GM21717 (cell line): ENCODE data around the gene GSG1L.

Source experiments
- ATAC-seq: cut with Tn5 transposase; IDR thresholded peaks from one replicate; pipeline ENCODE4 v1.9.1; 2021; ENCODE audit warnings: mild to moderate bottlenecking, moderate library complexity; ENCODE audit not compliant: unreplicated experiment

Gene GSG1L

DNA sequence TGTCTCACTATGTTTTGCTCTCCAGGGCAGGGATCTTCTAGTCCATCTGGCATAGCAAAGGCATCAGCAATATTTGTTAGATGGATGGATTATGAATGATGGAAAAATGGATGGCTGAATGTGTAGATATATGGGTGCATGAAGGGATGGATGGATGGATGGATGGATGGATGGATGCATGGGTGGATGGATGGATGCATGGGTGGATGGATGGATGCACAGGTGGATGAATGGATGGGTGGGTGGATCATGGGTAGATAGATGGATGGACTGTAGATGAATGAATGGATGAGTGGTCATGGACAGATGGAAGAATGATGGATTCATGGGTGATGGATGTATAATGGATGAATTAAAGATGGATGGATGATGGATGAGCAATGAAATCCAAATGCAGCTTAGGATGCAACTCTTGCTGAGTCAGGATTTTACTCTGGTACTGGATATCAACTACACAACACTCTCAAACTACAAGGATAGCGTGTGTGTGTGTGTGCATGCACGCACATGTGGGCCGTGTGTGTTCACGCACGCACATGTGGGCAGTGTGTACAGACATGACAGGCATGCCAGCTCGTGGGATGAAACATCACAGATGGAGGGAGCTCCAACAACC lies 34.0 kb downstream of the GSG1L start:
- no peak for ATAC-seq

GRCh38 chr16:28027055-28027454 lies 36.5 kb downstream of the GSG1L start:
- no peak for ATAC-seq

DNA sequence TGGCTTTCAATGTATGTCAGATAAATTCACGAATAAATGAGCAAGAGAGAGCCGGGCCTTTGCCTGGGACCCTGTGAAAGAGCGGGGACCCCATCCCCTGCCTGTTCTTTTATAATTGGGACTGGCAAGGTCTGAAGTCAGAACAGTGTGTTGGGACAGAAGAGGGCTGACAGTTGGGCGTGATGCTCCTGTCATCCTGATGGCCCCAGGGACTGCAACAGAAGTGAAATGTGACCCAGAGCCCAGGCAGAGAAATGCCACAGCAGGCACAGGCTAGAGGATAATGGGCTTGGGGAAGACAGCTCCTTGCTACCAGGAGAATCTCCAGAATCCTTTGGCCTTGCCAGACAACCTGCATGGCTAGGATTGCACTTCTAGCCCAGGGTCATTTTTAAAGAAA lies 37.9 kb downstream of the GSG1L start:
- ATAC-seq: no peak

GRCh38 chr16:28019218-28019617 lies 44.3 kb downstream of the GSG1L start:
- ATAC-seq: no peak

DNA sequence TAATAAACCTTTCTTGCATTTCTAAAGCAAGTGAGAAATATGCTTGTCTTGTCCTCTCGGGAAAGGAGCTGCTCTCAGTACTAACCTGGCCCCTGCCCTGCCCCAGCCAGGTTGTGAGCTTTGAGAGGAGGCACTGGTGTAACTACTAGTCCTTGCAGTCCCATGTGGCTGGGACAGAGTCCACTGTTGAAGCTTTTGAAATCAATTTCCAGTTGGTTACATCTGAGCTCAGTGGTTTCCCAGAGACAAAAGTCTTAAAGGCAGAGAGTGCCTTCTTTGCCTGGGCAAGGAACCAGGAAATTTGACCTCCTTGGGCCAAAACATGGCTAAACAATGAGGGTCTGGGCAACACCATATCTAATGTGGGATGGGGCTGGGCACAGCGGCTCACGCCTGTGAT lies 48.7 kb downstream of the GSG1L start:
- ATAC-seq: no peak

- ATAC-seq: no peak
Measured at GRCh38 chr16:28013878-28014277, 49.6 kb downstream of the GSG1L start.

DNA sequence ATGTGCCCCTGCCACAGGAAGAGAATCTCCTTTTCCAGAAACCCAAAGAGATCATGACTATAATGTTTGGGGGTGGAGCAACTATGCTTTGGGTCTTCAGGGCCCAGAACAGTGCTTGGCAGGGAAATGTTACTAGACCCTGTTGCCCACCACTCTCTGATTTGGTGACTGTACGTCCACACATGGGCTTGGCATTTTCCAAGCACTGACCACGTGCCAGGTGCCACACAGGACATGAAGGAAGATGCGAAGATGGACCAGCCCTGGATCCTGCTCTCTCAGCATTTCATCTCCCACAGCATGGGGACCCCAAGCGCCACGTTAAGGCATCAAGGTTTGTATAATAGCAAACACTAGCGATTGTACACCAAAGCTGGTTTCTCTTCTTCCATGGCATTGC lies 50.1 kb downstream of the GSG1L start:
- no peak for ATAC-seq

GRCh38 chr16:28011971-28012445 lies 51.5 kb downstream of the GSG1L start:
- ATAC-seq: no peak

GRCh38 chr16:28011223-28011622 lies 52.3 kb downstream of the GSG1L start:
- ATAC-seq: no peak

DNA sequence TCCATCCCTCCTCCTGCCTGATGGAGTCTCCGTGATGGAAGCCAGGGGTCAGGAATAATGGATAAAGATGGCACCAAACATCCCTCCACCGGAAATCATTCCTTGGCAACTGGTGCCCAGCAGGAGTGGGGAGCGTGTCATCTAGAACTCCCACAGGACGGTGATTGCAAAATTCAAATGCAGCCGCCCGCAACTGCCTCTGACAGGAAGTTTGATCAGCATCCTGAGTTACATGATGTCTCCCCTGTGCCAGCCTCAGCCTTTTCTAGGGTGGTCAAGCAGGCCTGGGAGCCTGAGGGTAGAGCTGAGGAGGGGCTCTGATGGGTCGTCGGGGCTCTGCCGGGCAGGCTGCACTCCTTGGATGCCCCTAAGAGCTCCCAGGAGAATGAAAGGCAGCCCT lies 52.8 kb downstream of the GSG1L start:
- ATAC-seq: no peak

- ATAC-seq: no peak
Measured at GRCh38 chr16:28009586-28010373, 53.7 kb downstream of the GSG1L start.

GRCh38 chr16:28003923-28004322 lies 59.6 kb downstream of the GSG1L start:
- ATAC-seq: no peak

GRCh38 chr16:28003021-28003865 lies 60.3 kb downstream of the GSG1L start:
- ATAC-seq: no peak

DNA sequence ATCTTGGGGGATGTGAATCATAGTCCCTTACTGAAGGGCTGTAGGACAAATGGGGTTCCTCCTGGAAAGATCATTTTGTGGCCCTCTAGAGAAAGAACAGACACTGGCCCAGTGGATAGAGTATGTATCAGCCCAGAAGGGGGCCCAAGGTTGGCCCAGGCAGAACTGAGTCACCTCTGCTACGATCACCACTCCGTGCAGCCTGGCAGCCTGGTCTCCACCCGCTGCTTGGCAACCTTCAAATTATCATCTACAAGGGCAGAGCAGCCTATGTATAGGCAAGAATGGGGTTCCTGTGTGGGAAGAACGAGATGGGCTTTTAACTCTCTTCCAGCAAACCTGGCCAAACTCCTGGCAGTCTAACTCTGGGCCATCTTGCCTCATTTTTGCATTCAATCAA lies 61.9 kb downstream of the GSG1L start:
- no peak for ATAC-seq

DNA sequence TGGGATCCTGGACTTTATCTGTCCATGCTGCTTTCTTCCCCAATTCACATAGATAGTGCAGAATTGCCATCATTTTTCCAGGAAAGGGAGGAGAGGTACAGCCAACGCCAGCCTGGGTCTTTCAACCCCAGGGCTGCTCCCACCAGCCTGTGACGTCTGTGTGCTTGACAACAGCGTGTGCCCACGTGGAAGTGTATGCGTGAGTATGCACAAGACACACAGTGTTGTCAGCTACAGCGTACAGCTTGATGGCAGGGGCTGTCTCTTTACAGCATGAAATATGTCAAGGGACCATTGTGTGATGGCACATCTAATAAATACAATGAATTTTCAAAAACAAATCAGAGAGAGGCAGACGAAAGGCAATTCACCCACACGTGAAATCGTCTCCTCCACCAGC lies 62.3 kb downstream of the GSG1L start:
- ATAC-seq: no peak

- no peak for ATAC-seq
Measured at GRCh38 chr16:28000314-28001169, 63.0 kb downstream of the GSG1L start.

DNA sequence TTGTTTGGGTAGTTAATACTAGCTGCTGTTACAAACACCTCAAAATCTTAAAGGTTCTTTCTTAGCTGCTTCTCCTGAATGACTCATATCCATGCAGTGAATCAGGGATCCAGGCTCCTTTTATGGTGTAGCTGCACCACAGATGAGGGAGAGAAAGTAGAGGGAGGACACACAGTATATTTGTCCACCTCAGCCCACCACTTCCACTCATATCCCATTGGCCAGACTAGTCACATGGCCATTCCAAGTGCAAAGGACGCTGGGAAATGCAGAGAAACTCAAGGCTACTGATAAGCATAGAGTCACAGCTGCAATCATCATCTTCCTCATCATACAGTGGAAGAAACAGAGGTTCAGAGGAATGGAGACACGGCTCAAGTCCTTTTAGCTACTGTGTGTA lies 63.8 kb downstream of the GSG1L start:
- no peak for ATAC-seq

GRCh38 chr16:27995378-27995777 lies 68.1 kb downstream of the GSG1L start:
- ATAC-seq: no peak

- ATAC-seq: no peak
Measured at GRCh38 chr16:27994686-27995085, 68.8 kb downstream of the GSG1L start.

- ATAC-seq: no peak
Measured at GRCh38 chr16:27993587-27993986, 69.9 kb downstream of the GSG1L start.

- ATAC-seq: no peak
Measured at GRCh38 chr16:27991876-27992275, 71.6 kb downstream of the GSG1L start.
